K562 (cell line): ENCODE data around the gene SOCS2. TPM values are rescaled to one million over a fixed set of nuclear protein-coding genes. Genes with fewer than 3 reads are reported as not detected.
A peak's percentile ranks its signal among the peaks of the same experiment; 100 is the strongest.

Source experiments
- ARID1B ChIP-seq: fragments of 450-650 bp; IDR thresholded peaks from 2 replicates; pipeline ENCODE4 v1.6.1; 2016; ENCODE audit warnings: antibody characterized with exemption, mild to moderate bottlenecking, inconsistent platforms
- BRD9 ChIP-seq: fragments of 450-650 bp; IDR thresholded peaks from 2 replicates; pipeline ENCODE4 v1.6.1; 2018; ENCODE audit warnings: low read depth; ENCODE audit not compliant: partially characterized antibody
- CREB1 ChIP-seq, 2 experiments: sonication (generic) in 1 of 2; formaldehyde crosslinking in 1 of 2; IDR thresholded peaks; 2 replicates each; pipeline versions ENCODE4 v1.6.1 to v1.8.0; 2012 to 2022; ENCODE audit warnings: inconsistent platforms in 1 of 2, mild to moderate bottlenecking in 1 of 2, missing genetic modification reagents in 1 of 2, moderate library complexity in 1 of 2
- JUN ChIP-seq, 2 experiments: sonication (generic) in 1 of 2; formaldehyde crosslinking in 1 of 2; IDR thresholded peaks; 2 replicates each; pipeline versions ENCODE4 v1.6.1 to v1.8.0; 2012 to 2022; ENCODE audit warnings: borderline replicate concordance in 2 of 2, mild to moderate bottlenecking in 2 of 2, improper control_type of control experiment in 1 of 2, low read depth in 1 of 2, low read length in 1 of 2, missing genetic modification reagents in 1 of 2
- LEF1 ChIP-seq: fragments of 450-650 bp; IDR thresholded peaks from 2 replicates; pipeline ENCODE4 v1.6.1; 2016; ENCODE audit warnings: mild to moderate bottlenecking
- MEIS2 ChIP-seq: fragments of 450-650 bp; IDR thresholded peaks from 2 replicates; pipeline ENCODE4 v1.6.1; 2014; ENCODE audit warnings: mild to moderate bottlenecking; ENCODE audit not compliant: partially characterized antibody
- POLR2AphosphoS5 ChIP-seq: IDR thresholded peaks from 2 replicates; pipeline ENCODE4 v1.6.1; 2011; ENCODE audit warnings: mild to moderate bottlenecking, low read depth, low read length, moderate library complexity; ENCODE audit not compliant: control insufficient read depth, insufficient read depth
- POLR3G ChIP-seq: IDR thresholded peaks from 2 replicates; pipeline ENCODE4 v1.6.1; 2011; ENCODE audit not compliant: insufficient read length, insufficient replicate concordance; ENCODE audit errors: extremely low read depth
- RBBP5 ChIP-seq: fragments of 200-600 bp; sonication (generic); IDR thresholded peaks from 2 replicates; pipeline ENCODE4 v1.6.1; 2012; ENCODE audit warnings: borderline replicate concordance, mild to moderate bottlenecking, low read length, control low read depth, inconsistent platforms; ENCODE audit not compliant: insufficient read depth, poor library complexity, severe bottlenecking
- SRSF1 ChIP-seq: fragments of 200-400 bp; formaldehyde crosslinking; IDR thresholded peaks from 2 replicates; pipeline ENCODE4 v1.6.1; 2017; ENCODE audit warnings: mild to moderate bottlenecking, low read depth, low read length, moderate library complexity
- STAG1 ChIP-seq: sonication (generic); formaldehyde crosslinking; IDR thresholded peaks from 2 replicates; pipeline ENCODE4 v1.5.0; 2020; ENCODE audit warnings: missing genetic modification reagents, borderline replicate concordance
- TAF7 ChIP-seq: fragments of 450-650 bp; IDR thresholded peaks from 2 replicates; pipeline ENCODE4 v1.6.1; 2016; ENCODE audit warnings: missing genetic modification characterization, missing compliant biosample characterization
- ZNF75A ChIP-seq: fragments of 450-650 bp; formaldehyde crosslinking; IDR thresholded peaks from 2 replicates; pipeline ENCODE4 v1.4.0; 2020; ENCODE audit warnings: mild to moderate bottlenecking
- ZNF766 ChIP-seq: fragments of 200-800 bp; sonication (Bioruptor generic); conservative IDR thresholded peaks from 2 replicates; pipeline ENCODE4 v1.6.1; 2016; ENCODE audit warnings: missing genetic modification characterization, missing compliant biosample characterization
- polyA plus RNA-seq, 8 experiments: library from polyadenylated mRNA; depleted of rRNA in 4 of 8; stranded (reverse) in 5 of 8; unstranded in 3 of 8; fragments of >200 nt; fragmentation: Nextera tagmentation in 2 of 8; fragmentation: Illumina TruSeq in 1 of 8; extraction: Ambion mirVana in 2 of 8; extraction: Trizol in 1 of 8; gene quantifications; 2 replicates each; pipeline versions ENCODE4 v1.2.1 to v1.2.3, GENCODE V29; 2011 to 2014; ENCODE audit warnings: inconsistent platforms in 1 of 8, missing spikeins in 1 of 8
- total RNA-seq, 7 experiments: library from RNA; depleted of rRNA in 6 of 7; stranded (reverse); fragments of >200 nt in 6 of 7; fragmentation: Illumina TruSeq in 2 of 7; extraction: Trizol in 2 of 7; gene quantifications; 2 replicates each; pipeline versions ENCODE4 v1.2.1 to v1.2.3, GENCODE V29; 2011 to 2021; ENCODE audit warnings: low replicate concordance in 1 of 7
- TF ChIP-seq, protein P1 (sequence below): fragments of 200-800 bp; sonication (Bioruptor generic); IDR thresholded peaks from 2 replicates; pipeline ENCODE4 v1.6.1; 2016; ENCODE audit warnings: missing genetic modification characterization, missing compliant biosample characterization
- TF ChIP-seq, protein P2 (sequence below): fragments of 450-650 bp; IDR thresholded peaks from 2 replicates; pipeline ENCODE4 v1.7.0; 2016; ENCODE audit warnings: borderline replicate concordance

SOCS2 gene
- total and polyA plus RNA-seq, 9 of the 15 experiments (the other 6 are each of a cell fraction or from before 2014, with no cell fraction given) = 37.0 to 162 (median 98.7) TPM

DNA sequence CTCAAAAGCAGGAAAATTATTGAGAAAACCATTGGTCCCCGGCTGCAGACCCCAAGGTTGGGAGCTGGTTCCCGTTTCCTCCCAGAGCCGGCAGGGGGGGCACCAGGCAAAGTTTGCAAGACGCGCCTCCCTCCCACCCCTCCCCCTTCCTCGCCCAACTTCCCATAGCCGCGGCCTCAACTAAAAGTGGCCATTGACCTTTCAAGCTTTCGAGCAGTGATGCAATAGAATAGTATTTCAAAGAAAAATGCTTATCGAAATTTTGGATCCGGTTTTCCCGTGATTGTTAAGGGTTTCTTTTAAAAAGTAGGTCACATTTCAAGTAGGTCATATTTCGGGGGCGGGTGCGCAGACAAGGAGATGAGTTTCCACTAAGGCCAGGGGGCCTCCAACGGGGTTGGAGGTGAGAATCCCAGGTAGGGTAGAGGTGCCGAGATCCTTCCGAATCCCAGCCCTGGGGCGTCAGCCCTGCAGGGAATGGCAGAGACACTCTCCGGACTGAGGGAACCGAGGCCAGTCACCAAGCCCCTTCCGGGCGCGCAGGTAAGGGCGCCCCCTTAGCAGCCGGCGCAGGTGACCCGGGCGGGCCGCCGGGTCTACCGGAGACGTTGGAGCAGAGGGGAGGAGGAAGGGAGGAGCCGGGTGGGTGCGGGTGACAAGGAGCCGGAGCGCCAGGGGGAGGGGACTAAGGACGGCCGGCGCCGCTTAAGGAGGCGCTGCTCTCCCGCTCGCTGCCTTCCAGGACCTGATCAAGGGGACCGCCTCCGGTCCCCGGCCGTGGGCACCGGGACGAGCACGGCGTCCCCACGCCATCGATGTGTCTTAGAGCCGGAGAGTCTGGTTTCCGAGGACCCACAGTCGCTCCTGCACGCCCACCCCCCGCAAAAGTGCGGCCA lies 2.6 kb upstream of the SOCS2 start (continued):
- TF ChIP-seq, protein P1, sequence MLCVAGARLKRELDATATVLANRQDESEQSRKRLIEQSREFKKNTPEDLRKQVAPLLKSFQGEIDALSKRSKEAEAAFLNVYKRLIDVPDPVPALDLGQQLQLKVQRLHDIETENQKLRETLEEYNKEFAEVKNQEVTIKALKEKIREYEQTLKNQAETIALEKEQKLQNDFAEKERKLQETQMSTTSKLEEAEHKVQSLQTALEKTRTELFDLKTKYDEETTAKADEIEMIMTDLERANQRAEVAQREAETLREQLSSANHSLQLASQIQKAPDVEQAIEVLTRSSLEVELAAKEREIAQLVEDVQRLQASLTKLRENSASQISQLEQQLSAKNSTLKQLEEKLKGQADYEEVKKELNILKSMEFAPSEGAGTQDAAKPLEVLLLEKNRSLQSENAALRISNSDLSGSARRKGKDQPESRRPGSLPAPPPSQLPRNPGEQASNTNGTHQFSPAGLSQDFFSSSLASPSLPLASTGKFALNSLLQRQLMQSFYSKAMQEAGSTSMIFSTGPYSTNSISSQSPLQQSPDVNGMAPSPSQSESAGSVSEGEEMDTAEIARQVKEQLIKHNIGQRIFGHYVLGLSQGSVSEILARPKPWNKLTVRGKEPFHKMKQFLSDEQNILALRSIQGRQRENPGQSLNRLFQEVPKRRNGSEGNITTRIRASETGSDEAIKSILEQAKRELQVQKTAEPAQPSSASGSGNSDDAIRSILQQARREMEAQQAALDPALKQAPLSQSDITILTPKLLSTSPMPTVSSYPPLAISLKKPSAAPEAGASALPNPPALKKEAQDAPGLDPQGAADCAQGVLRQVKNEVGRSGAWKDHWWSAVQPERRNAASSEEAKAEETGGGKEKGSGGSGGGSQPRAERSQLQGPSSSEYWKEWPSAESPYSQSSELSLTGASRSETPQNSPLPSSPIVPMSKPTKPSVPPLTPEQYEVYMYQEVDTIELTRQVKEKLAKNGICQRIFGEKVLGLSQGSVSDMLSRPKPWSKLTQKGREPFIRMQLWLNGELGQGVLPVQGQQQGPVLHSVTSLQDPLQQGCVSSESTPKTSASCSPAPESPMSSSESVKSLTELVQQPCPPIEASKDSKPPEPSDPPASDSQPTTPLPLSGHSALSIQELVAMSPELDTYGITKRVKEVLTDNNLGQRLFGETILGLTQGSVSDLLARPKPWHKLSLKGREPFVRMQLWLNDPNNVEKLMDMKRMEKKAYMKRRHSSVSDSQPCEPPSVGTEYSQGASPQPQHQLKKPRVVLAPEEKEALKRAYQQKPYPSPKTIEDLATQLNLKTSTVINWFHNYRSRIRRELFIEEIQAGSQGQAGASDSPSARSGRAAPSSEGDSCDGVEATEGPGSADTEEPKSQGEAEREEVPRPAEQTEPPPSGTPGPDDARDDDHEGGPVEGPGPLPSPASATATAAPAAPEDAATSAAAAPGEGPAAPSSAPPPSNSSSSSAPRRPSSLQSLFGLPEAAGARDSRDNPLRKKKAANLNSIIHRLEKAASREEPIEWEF = no peak
- peak; percentile 50 for TF ChIP-seq ARID1B
- peak; percentile 22; the same call in 1 of the 2 replicates for TF ChIP-seq TAF7 (tag)
- TF ChIP-seq RBBP5 = peak; percentile 27
- TF ChIP-seq SRSF1 = 0 out of 2 replicates have a peak, but pooled peaks have one; percentile 57
- TF ChIP-seq MEIS2 = peak; percentile 2
- peak; percentile 33 for TF ChIP-seq STAG1
- TF ChIP-seq BRD9 = peak; percentile 89
- TF ChIP-seq POLR3G = no peak
- TF ChIP-seq ZNF75A (CRISPR knock-in tag) = no peak
- peak; percentile 75; the same call in 1 of the 2 replicates for TF ChIP-seq CREB1 (IDR thresholded peaks at IDR 0.05)
- TF ChIP-seq CREB1 (CRISPR knock-in tag; IDR thresholded peaks at IDR 0.05) = peak; percentile 74; the same call in 1 of the 2 replicates
- peak; percentile 45; the same call in 1 of the 2 replicates for TF ChIP-seq POLR2AphosphoS5
- TF ChIP-seq LEF1 = peak; percentile 68; the same call in 1 of the 2 replicates
- TF ChIP-seq, protein P2, sequence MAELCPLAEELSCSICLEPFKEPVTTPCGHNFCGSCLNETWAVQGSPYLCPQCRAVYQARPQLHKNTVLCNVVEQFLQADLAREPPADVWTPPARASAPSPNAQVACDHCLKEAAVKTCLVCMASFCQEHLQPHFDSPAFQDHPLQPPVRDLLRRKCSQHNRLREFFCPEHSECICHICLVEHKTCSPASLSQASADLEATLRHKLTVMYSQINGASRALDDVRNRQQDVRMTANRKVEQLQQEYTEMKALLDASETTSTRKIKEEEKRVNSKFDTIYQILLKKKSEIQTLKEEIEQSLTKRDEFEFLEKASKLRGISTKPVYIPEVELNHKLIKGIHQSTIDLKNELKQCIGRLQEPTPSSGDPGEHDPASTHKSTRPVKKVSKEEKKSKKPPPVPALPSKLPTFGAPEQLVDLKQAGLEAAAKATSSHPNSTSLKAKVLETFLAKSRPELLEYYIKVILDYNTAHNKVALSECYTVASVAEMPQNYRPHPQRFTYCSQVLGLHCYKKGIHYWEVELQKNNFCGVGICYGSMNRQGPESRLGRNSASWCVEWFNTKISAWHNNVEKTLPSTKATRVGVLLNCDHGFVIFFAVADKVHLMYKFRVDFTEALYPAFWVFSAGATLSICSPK = no peak
- peak; percentile 38; the same call in 1 of the 2 replicates for TF ChIP-seq JUN (IDR thresholded peaks at IDR 0.05; ENCODE audit: borderline replicate concordance, low read depth, low read length)
- no peak for TF ChIP-seq JUN (CRISPR knock-in tag; IDR thresholded peaks at IDR 0.05; ENCODE audit: borderline replicate concordance)
- peak; percentile 92 for TF ChIP-seq ZNF766 (CRISPR knock-in tag)
